HEK293T (cell line): ENCODE results near the gene ARL3.

Experiments
- CTCF ChIA-PET: fragments of 350-600 bp; formaldehyde crosslinking; extraction: SDS; loops from one replicate; lab custom pipeline; 2021; ENCODE audit warnings: antibody characterized with exemption, inconsistent platforms; lab: Yijun Ruan, JAX
- POLR2A ChIA-PET: fragments of 350-600 bp; formaldehyde crosslinking; extraction: SDS; loops from one replicate; lab custom pipeline; 2020; ENCODE audit warnings: antibody characterized with exemption, inconsistent platforms; lab: Yijun Ruan, JAX
- DNase-seq: peaks from one replicate; pipeline ENCODE4 v3.0.0; 2012; ENCODE audit warnings: mixed read lengths; ENCODE audit errors: extremely low spot score
- ARNT ChIP-seq: fragments of 450-650 bp; IDR thresholded peaks from 2 replicates; pipeline ENCODE4 v1.6.1; 2017; ENCODE audit warnings: mild to moderate bottlenecking
- BHLHE40 ChIP-seq: fragments of 450-650 bp; IDR thresholded peaks from 2 replicates; pipeline ENCODE4 v1.6.1; 2016; ENCODE audit warnings: mild to moderate bottlenecking, moderate library complexity, borderline replicate concordance
- CTBP1 ChIP-seq: fragments of 450-650 bp; IDR thresholded peaks from 2 replicates; pipeline ENCODE4 v1.6.1; 2016; ENCODE audit warnings: borderline replicate concordance
- ELF4 ChIP-seq: fragments of 450-650 bp; IDR thresholded peaks from 2 replicates; pipeline ENCODE4 v1.6.1; 2017; ENCODE audit warnings: antibody characterized with exemption
- FOXA1 ChIP-seq: fragments of 450-650 bp; IDR thresholded peaks from 2 replicates; pipeline ENCODE4 v1.6.1; 2016; ENCODE audit warnings: mild to moderate bottlenecking
- FOXK2 ChIP-seq: fragments of 450-650 bp; IDR thresholded peaks from 2 replicates; pipeline ENCODE4 v1.6.1; 2016; ENCODE audit warnings: mild to moderate bottlenecking
- FOXM1 ChIP-seq: fragments of 450-650 bp; IDR thresholded peaks from 2 replicates; pipeline ENCODE4 v1.6.1; 2017; ENCODE audit warnings: mild to moderate bottlenecking, borderline replicate concordance
- HDGF ChIP-seq: fragments of 450-650 bp; IDR thresholded peaks from 2 replicates; pipeline ENCODE4 v1.6.1; 2017; ENCODE audit warnings: antibody characterized with exemption, borderline replicate concordance
- L3MBTL2 ChIP-seq: fragments of 450-650 bp; conservative IDR thresholded peaks from 2 replicates; pipeline ENCODE4 v1.6.1; 2016; ENCODE audit warnings: mild to moderate bottlenecking
- LEF1 ChIP-seq: fragments of 450-650 bp; IDR thresholded peaks from 2 replicates; pipeline ENCODE4 v1.6.1; 2017; ENCODE audit warnings: mild to moderate bottlenecking, borderline replicate concordance
- NFRKB ChIP-seq: fragments of 450-650 bp; IDR thresholded peaks from 2 replicates; pipeline ENCODE4 v1.6.1; 2016; ENCODE audit warnings: mild to moderate bottlenecking, moderate library complexity
- SP1 ChIP-seq: fragments of 450-650 bp; IDR thresholded peaks from 2 replicates; pipeline ENCODE4 v1.6.1; 2017
- SUZ12 ChIP-seq: fragments of 450-650 bp; IDR thresholded peaks from 2 replicates; pipeline ENCODE4 v1.6.1; 2016; ENCODE audit warnings: mild to moderate bottlenecking
- TARDBP ChIP-seq: fragments of 450-650 bp; IDR thresholded peaks from 2 replicates; pipeline ENCODE4 v1.6.1; 2016
- ZNF384 ChIP-seq: fragments of 450-650 bp; IDR thresholded peaks from 2 replicates; pipeline ENCODE4 v1.6.1; 2016
- TF ChIP-seq, protein P1 (sequence below): fragments of 450-650 bp; IDR thresholded peaks from 2 replicates; pipeline ENCODE4 v1.6.1; 2016

Gene ARL3

DNA sequence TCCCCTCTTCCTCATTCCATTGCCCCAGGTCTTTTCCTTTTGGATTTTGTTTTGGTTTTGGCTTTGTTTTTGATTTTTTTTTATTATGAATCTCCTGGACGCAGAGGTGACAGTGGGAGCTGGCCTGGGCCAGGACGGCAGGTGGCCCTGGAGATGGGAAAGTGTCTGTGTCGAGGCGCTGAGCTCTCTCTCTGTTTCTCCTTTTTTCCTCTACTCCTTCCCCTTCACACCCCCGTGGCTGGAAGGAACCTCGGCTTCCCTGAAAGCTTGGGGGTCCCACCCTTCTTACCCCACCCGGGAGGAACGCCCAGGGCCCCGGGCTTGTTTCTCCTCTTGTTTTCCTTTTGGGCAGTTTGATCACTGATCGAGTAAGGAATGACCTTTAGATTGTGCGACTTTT is 56.7 kb downstream of the ARL3 start:
- POLR2A ChIA-PET: no interaction called here
- CTCF ChIA-PET: interaction anchor here (0.6 kb wide), 2 partner anchors 50 to 1896 kb away, joined by 3 read pairs; no protein-coding TSS in a partner anchor
- no peak for DNase-seq
- TF ChIP-seq ELF4 (no peak), HDGF (no peak), ZNF384 (no peak), SUZ12 (no peak), CTBP1 (no peak), TARDBP (no peak), LEF1 (no peak), SP1 (no peak), FOXK2 (no peak), NFRKB (no peak), FOXM1 (no peak), FOXA1 (no peak), L3MBTL2 (no peak), ARNT (no peak), BHLHE40 (no peak)
- TF ChIP-seq, protein P1, sequence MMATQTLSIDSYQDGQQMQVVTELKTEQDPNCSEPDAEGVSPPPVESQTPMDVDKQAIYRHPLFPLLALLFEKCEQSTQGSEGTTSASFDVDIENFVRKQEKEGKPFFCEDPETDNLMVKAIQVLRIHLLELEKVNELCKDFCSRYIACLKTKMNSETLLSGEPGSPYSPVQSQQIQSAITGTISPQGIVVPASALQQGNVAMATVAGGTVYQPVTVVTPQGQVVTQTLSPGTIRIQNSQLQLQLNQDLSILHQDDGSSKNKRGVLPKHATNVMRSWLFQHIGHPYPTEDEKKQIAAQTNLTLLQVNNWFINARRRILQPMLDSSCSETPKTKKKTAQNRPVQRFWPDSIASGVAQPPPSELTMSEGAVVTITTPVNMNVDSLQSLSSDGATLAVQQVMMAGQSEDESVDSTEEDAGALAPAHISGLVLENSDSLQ: no peak

DNA sequence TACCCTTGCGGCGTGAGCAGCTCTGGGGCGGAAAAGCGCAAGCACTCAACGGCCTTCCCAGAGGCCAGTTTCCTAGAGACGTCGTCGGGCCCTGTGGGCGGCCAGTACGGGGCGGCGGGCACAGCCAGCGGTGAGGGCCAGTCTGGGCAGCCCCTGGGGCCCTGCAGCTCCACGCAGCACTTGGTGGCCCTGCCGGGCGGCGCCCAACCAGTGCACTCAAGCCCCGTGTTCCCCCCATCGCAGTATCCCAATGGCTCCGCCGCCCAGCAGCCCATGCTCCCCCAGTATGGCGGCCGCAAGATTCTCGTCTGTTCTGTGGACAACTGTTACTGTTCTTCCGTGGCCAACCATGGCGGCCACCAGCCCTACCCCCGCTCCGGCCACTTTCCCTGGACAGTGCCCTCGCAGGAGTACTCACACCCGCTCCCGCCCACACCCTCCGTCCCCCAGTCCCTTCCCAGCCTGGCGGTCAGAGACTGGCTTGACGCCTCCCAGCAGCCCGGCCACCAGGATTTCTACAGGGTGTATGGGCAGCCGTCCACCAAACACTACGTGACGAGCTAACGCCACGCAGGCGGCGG is 57.3 kb downstream of the ARL3 start:
- DNase-seq: no peak
- TF ChIP-seq L3MBTL2 (no peak), CTBP1 (no peak), ARNT (no peak), TARDBP (no peak), ZNF384 (no peak), FOXA1 (no peak), LEF1 (no peak), SUZ12 (no peak), HDGF (no peak), FOXM1 (no peak)
- TF ChIP-seq, protein P1: no peak
- ChIA-PET POLR2A (interaction anchor here (1.9 kb wide), 1 partner anchor 12 kb away, joined by 6 read pairs; the partner anchor contains the start of gene TRIM8), CTCF (interaction anchor here (0.6 kb wide), 2 partner anchors 50 to 1896 kb away, joined by 3 read pairs; no protein-coding TSS in a partner anchor)

DNA sequence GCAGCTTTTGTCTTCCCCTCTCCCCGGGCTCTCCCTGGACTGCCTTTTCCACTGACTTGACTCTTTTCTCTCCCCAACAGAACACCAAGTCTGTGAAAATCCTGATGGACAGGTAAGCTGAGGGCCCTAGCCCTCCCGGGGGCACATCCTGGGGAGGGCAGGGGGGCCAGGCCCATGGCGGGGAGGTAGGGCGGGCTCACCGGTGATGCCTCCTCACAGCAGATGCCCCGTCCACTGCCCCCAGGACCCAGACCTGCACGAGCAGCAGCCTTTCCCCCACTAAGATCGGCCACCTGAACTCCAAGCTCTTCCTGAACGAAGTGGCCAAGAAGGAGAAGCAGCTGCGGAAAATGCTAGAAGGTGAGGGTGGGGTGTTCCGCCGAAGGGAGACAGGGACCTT is 58.2 kb downstream of the ARL3 start:
- ChIA-PET POLR2A (interaction anchor here (1.0 to 1.9 kb wide), 2 partner anchors 10 to 12 kb away, joined by 3 to 6 read pairs; partner anchors contain the start of gene TRIM8), CTCF (interaction anchor here (0.7 kb wide), 1 partner anchor 11 kb away, joined by 3 read pairs; no protein-coding TSS in a partner anchor)
- no peak for TF ChIP-seq SP1
- no peak for TF ChIP-seq BHLHE40
- no peak for TF ChIP-seq CTBP1
- no peak for TF ChIP-seq LEF1
- TF ChIP-seq NFRKB: no peak
- TF ChIP-seq HDGF: no peak
- no peak for TF ChIP-seq FOXK2
- no peak for TF ChIP-seq ELF4
- no peak for TF ChIP-seq FOXM1
- TF ChIP-seq ZNF384: no peak
- no peak for TF ChIP-seq SUZ12
- TF ChIP-seq L3MBTL2: no peak
- DNase-seq: no peak

DNA sequence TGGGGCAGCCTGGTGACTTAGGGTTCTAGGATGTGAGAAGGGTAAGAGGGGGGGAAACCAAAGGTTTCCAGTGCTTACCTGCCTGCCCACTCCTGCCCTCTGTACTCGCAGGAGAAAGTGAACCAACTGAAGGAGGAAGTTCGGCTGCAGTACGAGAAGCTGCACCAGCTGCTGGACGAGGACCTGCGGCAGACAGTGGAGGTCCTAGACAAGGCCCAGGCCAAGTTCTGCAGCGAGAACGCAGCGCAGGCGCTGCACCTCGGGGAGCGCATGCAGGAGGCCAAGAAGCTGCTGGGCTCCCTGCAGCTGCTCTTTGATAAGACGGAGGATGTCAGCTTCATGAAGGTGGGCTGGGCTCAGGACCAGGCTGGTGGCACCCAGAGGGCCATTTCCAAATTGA is 59.2 kb downstream of the ARL3 start:
- TF ChIP-seq CTBP1 (no peak), FOXK2 (no peak), ARNT (no peak), FOXA1 (no peak), SP1 (no peak), LEF1 (no peak), BHLHE40 (no peak), FOXM1 (no peak), TARDBP (no peak), ZNF384 (no peak), L3MBTL2 (no peak), SUZ12 (no peak), ELF4 (no peak), HDGF (no peak), NFRKB (no peak)
- TF ChIP-seq, protein P1: no peak
- POLR2A ChIA-PET: interaction anchor here (1.0 to 1.9 kb wide), 3 partner anchors 8 to 11 kb away, joined by 3 to 6 read pairs (median 4); partner anchors contain the start of gene TRIM8
- CTCF ChIA-PET: no interaction called here
- DNase-seq: no peak

DNA sequence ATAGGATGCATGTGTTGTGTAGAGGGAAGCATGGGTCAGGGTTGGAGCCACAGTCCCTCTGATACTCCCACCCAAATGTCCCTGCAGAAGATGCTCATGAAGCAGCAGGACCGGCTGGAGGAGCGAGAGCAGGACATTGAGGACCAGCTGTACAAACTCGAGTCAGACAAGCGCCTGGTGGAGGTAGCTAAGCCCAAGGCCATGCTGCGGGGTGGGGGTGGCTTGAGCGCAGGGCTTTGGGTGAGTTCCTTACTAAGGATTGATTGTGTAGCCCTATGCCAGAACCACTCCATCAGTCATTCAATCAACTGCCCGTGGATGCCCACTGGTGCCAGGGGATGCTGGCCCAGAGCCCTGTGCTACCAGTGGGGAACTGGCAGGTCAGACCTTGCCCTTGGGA is 59.6 kb downstream of the ARL3 start:
- DNase-seq: no peak
- CTCF ChIA-PET: interaction anchor here (1.4 kb wide), 1 partner anchor 22 kb away, joined by 3 read pairs; no protein-coding TSS in a partner anchor
- POLR2A ChIA-PET: interaction anchor here (1.6 to 1.9 kb wide), 3 partner anchors 9 to 10 kb away, joined by 4 to 6 read pairs (median 6); partner anchors contain the start of gene TRIM8
- no peak for TF ChIP-seq ZNF384
- TF ChIP-seq, protein P1: no peak
- TF ChIP-seq TARDBP: no peak
- no peak for TF ChIP-seq SUZ12
- no peak for TF ChIP-seq NFRKB
- TF ChIP-seq FOXM1: no peak
- TF ChIP-seq LEF1: no peak
- TF ChIP-seq CTBP1: no peak
- no peak for TF ChIP-seq FOXA1
